NB4 (cell line): ENCODE results near the gene ATP8B3.

Experiments
- MAX ChIP-seq: IDR thresholded peaks from 2 replicates; pipeline ENCODE4 v1.6.1; 2011; ENCODE audit warnings: low read depth, low read length
- POLR2A ChIP-seq: IDR thresholded peaks from 2 replicates; pipeline ENCODE4 v1.6.1; 2011; ENCODE audit warnings: mild to moderate bottlenecking; ENCODE audit not compliant: insufficient read length; ENCODE audit errors: extremely low read depth

- TF ChIP-seq MAX (no peak), POLR2A (no peak)
Measured at GRCh38 chr19:1839658-1840540, 27.8 kb upstream of the ATP8B3 start.
